ENCODE data around the gene TSSK1B. TPM values are rescaled to one million over a fixed set of nuclear protein-coding genes. Genes with fewer than 3 reads are reported as not detected.
A peak's percentile ranks its signal among the peaks of the same experiment; 100 is the strongest.

Gene TSSK1B
- polyA plus RNA-seq (2013, experiment 1 of 2), result not detected
- polyA plus RNA-seq (2013, experiment 2 of 2), result not detected

GRCh38 chr5:113434889-113435288 is at the start of gene TSSK1B:
Gene TSSK1B, minus strand, starts transcription at chr5:113434989. Its CDS starts 150 bp downstream, at chr5:113434839.
- Histone ChIP-seq H2BK12ac (ENCODE audit: low read length in 2 of 2) (no peak within 1 kb of the TSS), H2BK120ac (ENCODE audit: low read depth, low read length) (no peak within 1 kb of the TSS), H3K4me2 (ENCODE audit: low read length, poor library complexity, severe bottlenecking) (no peak within 1 kb of the TSS), H2AFZ (ENCODE audit: low read depth, low read length) (no peak within 1 kb of the TSS), H2BK5ac (ENCODE audit: low read depth, low read length, poor library complexity, severe bottlenecking) (no peak within 1 kb of the TSS), H3K4me3 (ENCODE audit: insufficient read depth in 1 of 2, low read depth in 1 of 2, low read length in 2 of 2) (no peak within 1 kb of the TSS), H3K4ac (ENCODE audit: low read depth in 1 of 2, low read length in 2 of 2) (no peak within 1 kb of the TSS), H4K91ac (ENCODE audit: low read length) (no peak within 1 kb of the TSS), H3K14ac (ENCODE audit: low read length in 2 of 2) (no peak within 1 kb of the TSS), H3K36me3 (ENCODE audit: control insufficient read depth in 1 of 2, insufficient read depth in 2 of 2, low read depth in 1 of 2, low read length in 2 of 2) (peaks cover 0 to 3% of the 10 kb centered on the region in 2 experiments), H2BK15ac (ENCODE audit: low read depth, poor library complexity, severe bottlenecking) (no peak within 1 kb of the TSS), H3K9ac (ENCODE audit: low read length) (no peak within 1 kb of the TSS), H3K79me1 (replicated peaks; ENCODE audit: low read length, poor library complexity, severe bottlenecking) (no peaks in the 10 kb centered on the region), H3K18ac (ENCODE audit: low read depth in 1 of 2, low read length in 2 of 2) (no peak within 1 kb of the TSS), H4K8ac (ENCODE audit: low read length) (peak within 1 kb of the TSS; percentile 5), H3K27ac (ENCODE audit: low read length, poor library complexity, severe bottlenecking) (no peak within 1 kb of the TSS), H3K23ac (ENCODE audit: low read length in 2 of 2) (no peak within 1 kb of the TSS), H3K9me3 (ENCODE audit: control insufficient read depth, low read length) (no peaks in the 10 kb centered on the region), H3K27me3 (ENCODE audit: control insufficient read depth in 1 of 2, insufficient read depth in 1 of 2, low read length in 2 of 2) (no peaks in the 10 kb centered on the region), H2AK5ac (ENCODE audit: low read length, severe bottlenecking) (no peak within 1 kb of the TSS), H3K4me1 (ENCODE audit: control insufficient read depth, insufficient read depth, low read depth, low read length) (no peaks in the 10 kb centered on the region)
- DNase-seq, result no peak
- WGBS, result 87% methylated on average over 3 of the region's 3 CpGs

- H3K4me3 ChIP-seq (ENCODE audit: insufficient read depth in 1 of 2, low read depth in 1 of 2, low read length in 2 of 2), result no peak overlapping the region
- H3K4me1 ChIP-seq (ENCODE audit: control insufficient read depth, insufficient read depth, low read depth, low read length), result no peaks in the 10 kb centered on the region
- no peak overlapping the region for H4K8ac ChIP-seq (ENCODE audit: low read length)
- H3K36me3 ChIP-seq (ENCODE audit: control insufficient read depth in 1 of 2, insufficient read depth in 2 of 2, low read depth in 1 of 2, low read length in 2 of 2), result no peaks in the 10 kb centered on the region
- H2BK12ac ChIP-seq (ENCODE audit: low read length in 2 of 2), result no peak overlapping the region
- WGBS, result 100% methylated on average over 1 of the region's 5 CpGs
- no peak overlapping the region for H3K9ac ChIP-seq (ENCODE audit: low read length)
- no peak overlapping the region for H2AFZ ChIP-seq (ENCODE audit: low read depth, low read length)
- no peak for DNase-seq
- H4K91ac ChIP-seq (ENCODE audit: low read length), result no peak overlapping the region
- no peaks in the 10 kb centered on the region for H3K9me3 ChIP-seq (ENCODE audit: control insufficient read depth, low read length)
- H3K18ac ChIP-seq (ENCODE audit: low read depth in 1 of 2, low read length in 2 of 2), result no peak overlapping the region
- no peak overlapping the region for H2BK15ac ChIP-seq (ENCODE audit: low read depth, poor library complexity, severe bottlenecking)
- no peak overlapping the region for H3K23ac ChIP-seq (ENCODE audit: low read length in 2 of 2)
- H3K27ac ChIP-seq (ENCODE audit: low read length, poor library complexity, severe bottlenecking), result no peak overlapping the region
- H3K4ac ChIP-seq (ENCODE audit: low read depth in 1 of 2, low read length in 2 of 2), result no peak overlapping the region
- no peaks in the 10 kb centered on the region for H3K27me3 ChIP-seq (ENCODE audit: control insufficient read depth in 1 of 2, insufficient read depth in 1 of 2, low read length in 2 of 2)
- H2BK120ac ChIP-seq (ENCODE audit: low read depth, low read length), result no peak overlapping the region
- H3K79me1 ChIP-seq (replicated peaks; ENCODE audit: low read length, poor library complexity, severe bottlenecking), result peaks cover 3% of the 10 kb centered on the region
- no peak overlapping the region for H2AK5ac ChIP-seq (ENCODE audit: low read length, severe bottlenecking)
- H3K14ac ChIP-seq (ENCODE audit: low read length in 2 of 2), result no peak overlapping the region
- no peak overlapping the region for H2BK5ac ChIP-seq (ENCODE audit: low read depth, low read length, poor library complexity, severe bottlenecking)
- H3K4me2 ChIP-seq (ENCODE audit: low read length, poor library complexity, severe bottlenecking), result no peak overlapping the region
These were observed 45.5 kb upstream of the TSSK1B start for GRCh38 chr5:113480243-113480642.

- Histone ChIP-seq H3K79me1 (replicated peaks; ENCODE audit: low read length, poor library complexity, severe bottlenecking) (no peaks in the 10 kb centered on the region), H2BK12ac (ENCODE audit: low read length in 2 of 2) (no peak overlapping the region), H3K4ac (ENCODE audit: low read depth in 1 of 2, low read length in 2 of 2) (no peak overlapping the region), H3K27ac (ENCODE audit: low read length, poor library complexity, severe bottlenecking) (no peak overlapping the region), H3K18ac (ENCODE audit: low read depth in 1 of 2, low read length in 2 of 2) (no peak overlapping the region), H4K8ac (ENCODE audit: low read length) (no peak overlapping the region), H3K27me3 (ENCODE audit: control insufficient read depth in 1 of 2, insufficient read depth in 1 of 2, low read length in 2 of 2) (no peaks in the 10 kb centered on the region), H2AFZ (ENCODE audit: low read depth, low read length) (no peak overlapping the region), H3K4me2 (ENCODE audit: low read length, poor library complexity, severe bottlenecking) (no peak overlapping the region), H3K36me3 (ENCODE audit: control insufficient read depth in 1 of 2, insufficient read depth in 2 of 2, low read depth in 1 of 2, low read length in 2 of 2) (no peaks in the 10 kb centered on the region), H2BK5ac (ENCODE audit: low read depth, low read length, poor library complexity, severe bottlenecking) (no peak overlapping the region), H2AK5ac (ENCODE audit: low read length, severe bottlenecking) (no peak overlapping the region), H3K14ac (ENCODE audit: low read length in 2 of 2) (no peak overlapping the region), H3K23ac (ENCODE audit: low read length in 2 of 2) (no peak overlapping the region), H2BK120ac (ENCODE audit: low read depth, low read length) (no peak overlapping the region), H3K9ac (ENCODE audit: low read length) (no peak overlapping the region), H2BK15ac (ENCODE audit: low read depth, poor library complexity, severe bottlenecking) (no peak overlapping the region), H3K4me1 (ENCODE audit: control insufficient read depth, insufficient read depth, low read depth, low read length) (no peaks in the 10 kb centered on the region), H3K9me3 (ENCODE audit: control insufficient read depth, low read length) (no peaks in the 10 kb centered on the region), H4K91ac (ENCODE audit: low read length) (no peak overlapping the region), H3K4me3 (ENCODE audit: insufficient read depth in 1 of 2, low read depth in 1 of 2, low read length in 2 of 2) (no peak overlapping the region)
- 97% methylated on average over 3 of the region's 3 CpGs for WGBS
- DNase-seq, result no peak
These were observed 43.9 kb upstream of the TSSK1B start for GRCh38 chr5:113478691-113479090.

DNA sequence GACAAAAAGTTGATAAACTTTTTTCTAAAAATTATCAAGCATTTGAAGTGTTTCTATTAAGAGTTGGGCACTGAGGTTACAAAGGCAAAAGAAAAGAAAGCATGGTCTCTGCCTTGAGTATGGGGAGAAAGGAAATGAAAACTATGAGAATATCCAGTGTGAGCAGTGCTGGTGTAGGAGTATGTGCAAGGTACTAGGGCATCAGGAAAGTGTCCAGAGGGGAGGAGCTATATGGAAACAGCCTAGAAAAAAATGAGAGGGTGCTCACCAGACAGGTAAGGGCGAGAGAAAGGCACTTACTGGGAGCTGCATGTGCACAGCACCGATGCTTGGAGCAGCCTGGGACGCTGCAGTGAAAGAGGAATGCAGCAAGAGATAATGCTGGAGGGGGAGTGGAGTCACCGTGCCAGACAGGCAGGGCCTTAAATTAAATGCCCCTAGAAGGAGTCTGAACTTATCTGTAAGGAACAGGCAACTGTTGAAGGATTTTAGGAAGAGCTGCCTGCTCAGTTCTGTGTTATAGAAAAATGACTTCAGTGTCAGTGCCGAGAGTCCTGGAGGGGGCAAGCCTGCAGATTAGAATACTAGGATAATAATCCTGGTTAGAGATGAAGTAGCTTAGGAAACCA is 39.4 kb upstream of the TSSK1B start:
- no peaks in the 10 kb centered on the region for H3K9me3 ChIP-seq (ENCODE audit: control insufficient read depth, low read length)
- H4K8ac ChIP-seq (ENCODE audit: low read length), result peak overlapping the region; percentile 80
- H3K4ac ChIP-seq (ENCODE audit: low read depth in 1 of 2, low read length in 2 of 2), result no peak overlapping the region
- no peak overlapping the region for H3K4me2 ChIP-seq (ENCODE audit: low read length, poor library complexity, severe bottlenecking)
- H2BK120ac ChIP-seq (ENCODE audit: low read depth, low read length), result no peak overlapping the region
- no peak overlapping the region for H3K14ac ChIP-seq (ENCODE audit: low read length in 2 of 2)
- no peak overlapping the region for H3K23ac ChIP-seq (ENCODE audit: low read length in 2 of 2)
- WGBS, result 44% methylated on average over 5 of the region's 5 CpGs
- DNase-seq, result no peak
- H4K91ac ChIP-seq (ENCODE audit: low read length), result no peak overlapping the region
- H3K27me3 ChIP-seq (ENCODE audit: control insufficient read depth in 1 of 2, insufficient read depth in 1 of 2, low read length in 2 of 2), result no peaks in the 10 kb centered on the region
- no peak overlapping the region for H2AK5ac ChIP-seq (ENCODE audit: low read length, severe bottlenecking)
- no peak overlapping the region for H3K9ac ChIP-seq (ENCODE audit: low read length)
- H3K4me3 ChIP-seq (ENCODE audit: insufficient read depth in 1 of 2, low read depth in 1 of 2, low read length in 2 of 2), result no peak overlapping the region
- H2BK15ac ChIP-seq (ENCODE audit: low read depth, poor library complexity, severe bottlenecking), result no peak overlapping the region
- H2BK5ac ChIP-seq (ENCODE audit: low read depth, low read length, poor library complexity, severe bottlenecking), result no peak overlapping the region
- H3K79me1 ChIP-seq (replicated peaks; ENCODE audit: low read length, poor library complexity, severe bottlenecking), result no peaks in the 10 kb centered on the region
- no peaks in the 10 kb centered on the region for H3K4me1 ChIP-seq (ENCODE audit: control insufficient read depth, insufficient read depth, low read depth, low read length)
- no peak overlapping the region for H3K18ac ChIP-seq (ENCODE audit: low read depth in 1 of 2, low read length in 2 of 2)
- H2AFZ ChIP-seq (ENCODE audit: low read depth, low read length), result no peak overlapping the region
- peaks cover 0 to 5% of the 10 kb centered on the region in 2 experiments for H3K36me3 ChIP-seq (ENCODE audit: control insufficient read depth in 1 of 2, insufficient read depth in 2 of 2, low read depth in 1 of 2, low read length in 2 of 2)
- no peak overlapping the region for H3K27ac ChIP-seq (ENCODE audit: low read length, poor library complexity, severe bottlenecking)
- H2BK12ac ChIP-seq (ENCODE audit: low read length in 2 of 2), result no peak overlapping the region

Measured in mesenchymal stem cell (in vitro differentiated cells and primary cell).